ENCODE results near the gene KIF26B. TPM values are rescaled to one million over a fixed set of nuclear protein-coding genes. Genes with fewer than 3 reads are reported as not detected.

KIF26B gene
- total and polyA plus RNA-seq, 2 of the 4 experiments (the other 2 are of a cell fraction), result 0.53 to 0.54 TPM

DNA sequence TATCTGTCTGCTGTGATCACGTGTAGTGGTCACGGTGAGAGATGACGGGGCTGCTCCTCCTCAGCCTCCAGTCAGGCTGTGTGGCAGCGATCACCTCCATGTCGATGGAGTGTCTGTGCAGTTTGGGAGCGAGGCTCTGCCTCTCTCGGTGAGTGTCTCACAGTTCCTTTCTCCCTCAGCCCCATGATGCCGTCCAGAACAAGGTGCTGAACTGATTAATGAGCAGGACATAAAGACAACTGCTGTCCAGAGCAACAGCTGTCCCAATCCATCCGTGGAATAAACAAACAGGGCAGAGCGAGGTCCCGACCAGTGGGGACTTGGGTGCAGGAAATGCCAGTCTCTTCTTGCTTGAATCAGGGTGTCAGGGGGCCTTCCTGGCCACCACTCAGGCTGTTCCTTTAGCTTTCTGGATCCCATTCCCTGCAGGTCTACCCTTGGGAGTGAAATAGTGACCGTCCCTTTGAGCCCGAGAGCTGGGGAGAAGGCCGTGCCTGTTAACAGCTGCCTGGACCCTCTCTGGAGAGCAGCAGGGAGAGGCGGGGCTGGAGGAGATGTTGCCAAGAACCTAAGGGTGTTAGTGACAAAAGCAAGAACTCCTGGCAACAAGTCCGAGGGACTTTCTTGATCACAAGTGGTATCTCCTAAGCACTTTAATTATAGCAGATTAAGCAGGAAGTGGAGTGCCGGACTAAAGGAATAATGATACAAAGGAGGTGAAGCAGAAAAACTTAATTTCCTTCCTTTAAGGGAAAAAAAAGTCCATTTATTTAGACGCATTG lies 443.9 kb downstream of the KIF26B start:
- peak overlapping the region; percentile 6 for H2BK5ac ChIP-seq (ENCODE audit: low read depth, low read length, poor library complexity, severe bottlenecking)
- peak overlapping the region; percentile 97 for H2AK5ac ChIP-seq (ENCODE audit: low read depth, low read length)
- peak overlapping the region; percentile 85 for H3K14ac ChIP-seq (replicated peaks; ENCODE audit: low read depth, low read length)
- intact Hi-C loops (cut with micrococcal nuclease) (loop anchor here (2.0 to 10.0 kb wide), 6 partner anchors 81 to 446 kb away; no protein-coding TSS in a partner anchor), in situ Hi-C loops (cut with MboI; ENCODE audit: low sequenced_read_pairs) (no loop called here), dilution Hi-C loops (cut with HindIII; ENCODE audit: low sequenced_read_pairs, unreplicated experiment) (no loop called here)
- H3K79me1 ChIP-seq (ENCODE audit: low read depth in 1 of 2, low read length in 2 of 2), result no peaks in the 10 kb centered on the region
- peak overlapping the region; percentile 81 for H4K5ac ChIP-seq (ENCODE audit: low read depth, low read length)
- no TSS peak for BruUV-seq (replicated peaks)
- H3K18ac ChIP-seq (ENCODE audit: low read depth, low read length), result peak overlapping the region; percentile 59; the same call in 1 of the 2 replicates
- peak overlapping the region; percentile 82 for H3K4ac ChIP-seq (ENCODE audit: low read depth, low read length)
- H3K27ac ChIP-seq (ENCODE audit: insufficient read depth, low read length), result peak overlapping the region; percentile 82
- peak overlapping the region; percentile 52 for H2AK9ac ChIP-seq (replicated peaks; ENCODE audit: low read depth, low read length, poor library complexity)
- H4K20me1 ChIP-seq (ENCODE audit: insufficient read depth, low read length), result no peaks in the 10 kb centered on the region
- WGBS, 2 experiments (ENCODE audit: extremely low coverage in 2 of 2, insufficient read length in 1 of 2), result 34% methylated on average over 5 of the region's 18 CpGs; no CpG with 5 or more reads in 1 of the 2 experiments
- H3K4me3 ChIP-seq (ENCODE audit: insufficient read depth, low read depth, low read length), result no peak overlapping the region
- peak overlapping the region; percentile 88 for H2BK20ac ChIP-seq (ENCODE audit: low read depth, low read length)
- no peaks in the 10 kb centered on the region for H3K27me3 ChIP-seq (ENCODE audit: control insufficient read depth, insufficient read depth, low read length)
- ATAC-seq (ENCODE audit: low read depth) (peak; percentile 38), DNase-seq (no peak)
- H3K56ac ChIP-seq (ENCODE audit: extremely low read depth, insufficient read depth, low read length), result no peak overlapping the region
- peak overlapping the region; percentile 85 for H4K91ac ChIP-seq (ENCODE audit: insufficient read depth, low read depth, low read length)
- ChIA-PET POLR2A (ENCODE audit: unreplicated experiment) (no interaction called here), CTCF (interaction anchor here (0.6 kb wide), 1 partner anchor 401 kb away, joined by 3 read pairs; no protein-coding TSS in a partner anchor)
- peak overlapping the region; percentile 62 for H3K9ac ChIP-seq (ENCODE audit: low read depth, low read length)
- H2AFZ ChIP-seq (replicated peaks; ENCODE audit: low read length, poor library complexity), result peak overlapping the region; percentile 58
- H3K4me2 ChIP-seq (ENCODE audit: low read depth, low read length), result peak overlapping the region; percentile 5
- H3K23ac ChIP-seq (ENCODE audit: low read depth, low read length), result peak overlapping the region; percentile 88; the same call in 1 of the 2 replicates
- H4K8ac ChIP-seq (ENCODE audit: low read depth in 2 of 2, low read length in 2 of 2), result peak overlapping the region; percentile 12 to 29; a peak in 2 of 4 replicates
- no peaks in the 10 kb centered on the region for H3K9me3 ChIP-seq (ENCODE audit: control insufficient read depth, insufficient read depth, low read length)
- H2BK15ac ChIP-seq (ENCODE audit: low read depth, low read length), result peak overlapping the region; percentile 99
- H3K9me1 ChIP-seq (ENCODE audit: insufficient read depth, low read length), result peaks cover 8% of the 10 kb centered on the region
- peaks cover 1% of the 10 kb centered on the region; the same call in 1 of the 2 replicates for H3K36me3 ChIP-seq (ENCODE audit: control insufficient read depth, insufficient read depth, low read length)
- H2BK120ac ChIP-seq (ENCODE audit: low read depth, low read length), result peak overlapping the region; percentile 79
- peaks cover 11% of the 10 kb centered on the region for H3K4me1 ChIP-seq (ENCODE audit: control insufficient read depth, insufficient read depth, low read length)
- TF ChIP-seq, protein P1, sequence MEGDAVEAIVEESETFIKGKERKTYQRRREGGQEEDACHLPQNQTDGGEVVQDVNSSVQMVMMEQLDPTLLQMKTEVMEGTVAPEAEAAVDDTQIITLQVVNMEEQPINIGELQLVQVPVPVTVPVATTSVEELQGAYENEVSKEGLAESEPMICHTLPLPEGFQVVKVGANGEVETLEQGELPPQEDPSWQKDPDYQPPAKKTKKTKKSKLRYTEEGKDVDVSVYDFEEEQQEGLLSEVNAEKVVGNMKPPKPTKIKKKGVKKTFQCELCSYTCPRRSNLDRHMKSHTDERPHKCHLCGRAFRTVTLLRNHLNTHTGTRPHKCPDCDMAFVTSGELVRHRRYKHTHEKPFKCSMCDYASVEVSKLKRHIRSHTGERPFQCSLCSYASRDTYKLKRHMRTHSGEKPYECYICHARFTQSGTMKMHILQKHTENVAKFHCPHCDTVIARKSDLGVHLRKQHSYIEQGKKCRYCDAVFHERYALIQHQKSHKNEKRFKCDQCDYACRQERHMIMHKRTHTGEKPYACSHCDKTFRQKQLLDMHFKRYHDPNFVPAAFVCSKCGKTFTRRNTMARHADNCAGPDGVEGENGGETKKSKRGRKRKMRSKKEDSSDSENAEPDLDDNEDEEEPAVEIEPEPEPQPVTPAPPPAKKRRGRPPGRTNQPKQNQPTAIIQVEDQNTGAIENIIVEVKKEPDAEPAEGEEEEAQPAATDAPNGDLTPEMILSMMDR (conservative IDR thresholded peaks at IDR 0.05; ENCODE audit: low read depth, low read length), result no peak
- TF ChIP-seq MXI1 (IDR thresholded peaks at IDR 0.05; ENCODE audit: borderline replicate concordance, low read depth, low read length) (no peak), CEBPB (IDR thresholded peaks at IDR 0.05; ENCODE audit: low read depth, low read length) (no peak), MAFK (IDR thresholded peaks at IDR 0.05; ENCODE audit: low read depth, low read length) (no peak), POLR2A (IDR thresholded peaks at IDR 0.05; ENCODE audit: low read depth, low read length) (no peak), MAZ (IDR thresholded peaks at IDR 0.05; ENCODE audit: borderline replicate concordance, low read depth, low read length) (no peak), BHLHE40 (IDR thresholded peaks at IDR 0.05; ENCODE audit: low read depth, low read length) (no peak), RAD21 (IDR thresholded peaks at IDR 0.05; ENCODE audit: low read length) (no peak), NFE2L2 (IDR thresholded peaks at IDR 0.05; ENCODE audit: low read depth, low read length) (no peak), SMC3 (IDR thresholded peaks at IDR 0.05; ENCODE audit: low read depth, low read length) (no peak), CHD1 (IDR thresholded peaks at IDR 0.05; ENCODE audit: low read depth, low read length) (no peak), RCOR1 (IDR thresholded peaks at IDR 0.05; ENCODE audit: insufficient replicate concordance, low read length) (no peak)
- TF ChIP-seq, protein P2, sequence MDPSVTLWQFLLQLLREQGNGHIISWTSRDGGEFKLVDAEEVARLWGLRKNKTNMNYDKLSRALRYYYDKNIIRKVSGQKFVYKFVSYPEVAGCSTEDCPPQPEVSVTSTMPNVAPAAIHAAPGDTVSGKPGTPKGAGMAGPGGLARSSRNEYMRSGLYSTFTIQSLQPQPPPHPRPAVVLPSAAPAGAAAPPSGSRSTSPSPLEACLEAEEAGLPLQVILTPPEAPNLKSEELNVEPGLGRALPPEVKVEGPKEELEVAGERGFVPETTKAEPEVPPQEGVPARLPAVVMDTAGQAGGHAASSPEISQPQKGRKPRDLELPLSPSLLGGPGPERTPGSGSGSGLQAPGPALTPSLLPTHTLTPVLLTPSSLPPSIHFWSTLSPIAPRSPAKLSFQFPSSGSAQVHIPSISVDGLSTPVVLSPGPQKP (IDR thresholded peaks at IDR 0.05; ENCODE audit: borderline replicate concordance, low read depth, low read length), result no peak
- TF ChIP-seq, protein P3, sequence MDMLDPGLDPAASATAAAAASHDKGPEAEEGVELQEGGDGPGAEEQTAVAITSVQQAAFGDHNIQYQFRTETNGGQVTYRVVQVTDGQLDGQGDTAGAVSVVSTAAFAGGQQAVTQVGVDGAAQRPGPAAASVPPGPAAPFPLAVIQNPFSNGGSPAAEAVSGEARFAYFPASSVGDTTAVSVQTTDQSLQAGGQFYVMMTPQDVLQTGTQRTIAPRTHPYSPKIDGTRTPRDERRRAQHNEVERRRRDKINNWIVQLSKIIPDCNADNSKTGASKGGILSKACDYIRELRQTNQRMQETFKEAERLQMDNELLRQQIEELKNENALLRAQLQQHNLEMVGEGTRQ (IDR thresholded peaks at IDR 0.05; ENCODE audit: low read depth, low read length), result no peak

All from IMR-90 (cell line).